ENCODE results near the gene FMN2. TPM values are rescaled to one million over a fixed set of nuclear protein-coding genes. Genes with fewer than 3 reads are reported as not detected.

FMN2 gene
- total RNA-seq, 1 experiment from 2014 or later = not detected

- no peaks in the 10 kb centered on the region for H3K9me2 ChIP-seq (ENCODE audit: insufficient read depth)
- H3K27ac ChIP-seq = no peak overlapping the region
- DNase-seq = no peak
- H3K79me2 ChIP-seq (ENCODE audit: low read depth) = no peaks in the 10 kb centered on the region
- H3K4me2 ChIP-seq = no peak overlapping the region
- intact Hi-C loops (cut with micrococcal nuclease; ENCODE audit: unreplicated experiment) = no loop called here
- no peaks in the 10 kb centered on the region for H3K9me3 ChIP-seq (ENCODE audit: insufficient read depth, low read depth)
- CTCF ChIA-PET = no interaction called here
- TF ChIP-seq CTCF (conservative IDR thresholded peaks at IDR 0.05) (no peak), EZH2 (IDR thresholded peaks at IDR 0.05; ENCODE audit: low read depth) (no peak)
- BruUV-seq (replicated peaks) = no TSS peak
- no peaks in the 10 kb centered on the region for H3F3A ChIP-seq (ENCODE audit: insufficient read depth, low read depth)
- no peaks in the 10 kb centered on the region for H4K20me1 ChIP-seq (ENCODE audit: insufficient read depth)
- H3K4me1 ChIP-seq (replicated peaks; ENCODE audit: insufficient read depth) = no peaks in the 10 kb centered on the region
- H3K36me3 ChIP-seq (ENCODE audit: low read depth) = no peaks in the 10 kb centered on the region
- H3K4me3 ChIP-seq = no peak overlapping the region
- 0 out of 2 replicates have a peak, but pooled peaks cover 6% of the 10 kb centered on the region for H3K27me3 ChIP-seq (ENCODE audit: insufficient read depth, low read depth)
- POLR2A ChIA-PET (ENCODE audit: unreplicated experiment) = no interaction called here
- H2AFZ ChIP-seq = no peak overlapping the region
These were observed 115.5 kb downstream of the FMN2 start for GRCh38 chr1:240207073-240207709.

GRCh38 chr1:240210026-240210425 is 118.3 kb downstream of the FMN2 start:
- no peak overlapping the region for H3K27ac ChIP-seq
- no TSS peak for BruUV-seq (replicated peaks)
- no peaks in the 10 kb centered on the region for H3K9me3 ChIP-seq (ENCODE audit: insufficient read depth, low read depth)
- H3K4me3 ChIP-seq = no peak overlapping the region
- H3K79me2 ChIP-seq (ENCODE audit: low read depth) = no peaks in the 10 kb centered on the region
- peaks cover 11% of the 10 kb centered on the region for H3K27me3 ChIP-seq (ENCODE audit: insufficient read depth, low read depth)
- H3K4me1 ChIP-seq (replicated peaks; ENCODE audit: insufficient read depth) = no peaks in the 10 kb centered on the region
- no peaks in the 10 kb centered on the region for H4K20me1 ChIP-seq (ENCODE audit: insufficient read depth)
- TF ChIP-seq CTCF (conservative IDR thresholded peaks at IDR 0.05) (no peak), EZH2 (IDR thresholded peaks at IDR 0.05; ENCODE audit: low read depth) (no peak)
- H3K36me3 ChIP-seq (ENCODE audit: low read depth) = no peaks in the 10 kb centered on the region
- no peak overlapping the region for H2AFZ ChIP-seq
- no peak for DNase-seq
- ChIA-PET POLR2A (ENCODE audit: unreplicated experiment) (no interaction called here), CTCF (no interaction called here)
- no peaks in the 10 kb centered on the region for H3F3A ChIP-seq (ENCODE audit: insufficient read depth, low read depth)
- intact Hi-C loops (cut with micrococcal nuclease; ENCODE audit: unreplicated experiment) = no loop called here
- no peak overlapping the region for H3K4me2 ChIP-seq
- H3K9me2 ChIP-seq (ENCODE audit: insufficient read depth) = no peaks in the 10 kb centered on the region

- H4K20me1 ChIP-seq (ENCODE audit: insufficient read depth) = no peaks in the 10 kb centered on the region
- H3F3A ChIP-seq (ENCODE audit: insufficient read depth, low read depth) = no peaks in the 10 kb centered on the region
- BruUV-seq (replicated peaks) = no TSS peak
- no peak overlapping the region for H3K4me3 ChIP-seq
- no peaks in the 10 kb centered on the region for H3K4me1 ChIP-seq (replicated peaks; ENCODE audit: insufficient read depth)
- no peaks in the 10 kb centered on the region for H3K9me3 ChIP-seq (ENCODE audit: insufficient read depth, low read depth)
- H3K36me3 ChIP-seq (ENCODE audit: low read depth) = no peaks in the 10 kb centered on the region
- no peak overlapping the region for H2AFZ ChIP-seq
- H3K4me2 ChIP-seq = no peak overlapping the region
- ChIA-PET CTCF (no interaction called here), POLR2A (ENCODE audit: unreplicated experiment) (no interaction called here)
- intact Hi-C loops (cut with micrococcal nuclease; ENCODE audit: unreplicated experiment) = no loop called here
- no peaks in the 10 kb centered on the region for H3K9me2 ChIP-seq (ENCODE audit: insufficient read depth)
- peaks cover 23% of the 10 kb centered on the region for H3K27me3 ChIP-seq (ENCODE audit: insufficient read depth, low read depth)
- no peak overlapping the region for H3K27ac ChIP-seq
- no peaks in the 10 kb centered on the region for H3K79me2 ChIP-seq (ENCODE audit: low read depth)
- no peak for DNase-seq
- TF ChIP-seq EZH2 (IDR thresholded peaks at IDR 0.05; ENCODE audit: low read depth) (no peak), CTCF (conservative IDR thresholded peaks at IDR 0.05) (no peak)
These were observed 120.9 kb downstream of the FMN2 start for GRCh38 chr1:240212556-240212955.
